ENCODE measurements around the gene MOBP.
"Not testable (repeated sequence)": the region's sequence is repeated elsewhere in the genome, so short reads cannot be mapped to it uniquely, and the experiment has no call there.

Gene MOBP, protein sequence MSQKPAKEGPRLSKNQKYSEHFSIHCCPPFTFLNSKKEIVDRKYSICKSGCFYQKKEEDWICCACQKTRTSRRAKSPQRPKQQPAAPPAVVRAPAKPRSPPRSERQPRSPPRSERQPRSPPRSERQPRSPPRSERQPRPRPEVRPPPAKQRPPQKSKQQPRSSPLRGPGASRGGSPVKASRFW

DNA sequence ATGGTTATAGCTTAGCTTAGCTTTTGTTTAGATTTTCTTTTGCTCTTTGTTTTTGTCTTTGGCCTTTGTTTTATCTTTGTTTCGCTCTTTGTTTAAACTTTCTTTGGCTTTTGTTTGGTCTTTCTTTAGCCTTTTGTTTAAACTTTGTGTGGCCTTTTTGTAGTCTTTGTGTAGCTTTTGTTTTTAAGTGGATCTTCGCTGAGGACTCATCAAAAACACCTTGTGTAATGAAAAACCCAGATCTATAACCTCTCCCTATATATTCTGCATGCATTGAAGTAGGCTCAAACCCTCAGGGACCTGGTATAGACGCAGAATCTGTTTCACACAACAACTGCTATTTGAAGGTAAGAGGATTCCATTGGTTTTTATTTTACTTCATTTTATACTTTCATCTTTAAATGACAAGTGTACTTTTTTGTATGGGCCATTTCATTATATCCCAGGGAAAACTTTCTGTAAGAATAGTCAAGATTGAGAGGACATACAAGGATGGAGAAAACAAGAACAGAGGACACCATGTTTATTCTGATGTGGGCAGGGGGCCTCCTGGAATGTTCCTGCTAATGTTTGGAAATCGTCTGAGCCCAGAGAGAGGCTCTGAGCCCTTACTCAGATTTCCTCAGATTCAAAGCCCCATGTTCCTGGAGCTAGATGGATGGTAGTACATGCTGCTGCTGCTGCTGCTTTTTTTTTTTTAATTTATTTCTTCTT lies at the start of gene MOBP:
MOBP (plus strand) TSS at position 287 of the 714 bp plus-strand sequence. CDS start 34,390 bp downstream, outside the sequence.
- DNase-seq, result no peak

- not testable (repeated sequence) for DNase-seq
Observed at GRCh38 chr3:39418556-39419225, 48.8 kb upstream of the MOBP start.

- no peak for DNase-seq
Observed at GRCh38 chr3:39419742-39420315, 47.7 kb upstream of the MOBP start.

- DNase-seq, result no peak
Observed at GRCh38 chr3:39420543-39420942, 46.9 kb upstream of the MOBP start.

- DNase-seq, result no peak
Observed at GRCh38 chr3:39423436-39423970, 44.0 kb upstream of the MOBP start.

GRCh38 chr3:39426312-39426711 lies 41.2 kb upstream of the MOBP start:
- DNase-seq, result no peak

GRCh38 chr3:39427506-39427905 lies 40.0 kb upstream of the MOBP start:
- no peak for DNase-seq

DNA sequence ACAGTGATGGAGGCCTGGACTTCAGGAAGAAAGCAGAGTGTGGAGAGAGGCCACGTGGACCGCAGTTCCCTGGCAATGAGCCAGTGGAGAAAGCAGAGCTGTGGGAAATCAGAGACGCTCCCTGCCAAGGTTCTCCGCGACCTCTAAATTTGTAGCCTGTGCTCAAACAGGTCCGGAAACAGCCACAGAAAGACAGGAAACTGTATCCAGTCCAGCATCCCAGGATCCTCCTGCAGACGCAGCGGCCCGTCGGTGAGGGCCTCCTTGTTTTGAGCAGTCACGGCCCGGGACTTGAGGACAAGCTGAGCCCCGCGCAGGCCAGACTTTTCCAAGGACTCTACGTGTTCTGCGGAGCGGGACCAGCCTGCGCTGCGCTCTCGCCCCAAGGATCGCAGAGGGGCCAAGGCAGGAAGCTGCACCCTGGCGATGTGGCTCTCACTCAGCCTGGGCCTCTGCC lies 38.7 kb upstream of the MOBP start:
- DNase-seq, result no peak

DNA sequence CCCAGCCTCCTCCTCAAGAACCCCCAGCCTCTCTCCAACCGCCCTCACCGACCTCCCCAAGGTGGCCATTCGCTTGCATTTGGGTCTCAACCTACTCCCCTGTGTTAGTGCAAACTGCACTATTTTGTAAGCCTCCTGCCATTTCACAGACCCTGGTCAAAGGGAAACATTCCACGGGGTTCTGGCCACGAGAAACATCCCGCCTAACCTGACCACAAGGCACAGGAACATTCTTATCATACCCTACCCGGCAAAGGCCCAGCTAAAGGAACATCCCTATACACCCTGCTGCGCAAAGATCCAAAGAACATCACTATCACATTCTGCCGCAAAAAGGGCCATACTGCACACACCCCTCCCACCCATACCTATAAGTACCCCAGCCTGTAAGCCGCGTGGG lies 38.0 kb upstream of the MOBP start:
- no peak for DNase-seq

GRCh38 chr3:39432342-39432741 lies 35.1 kb upstream of the MOBP start:
- no peak for DNase-seq

DNA sequence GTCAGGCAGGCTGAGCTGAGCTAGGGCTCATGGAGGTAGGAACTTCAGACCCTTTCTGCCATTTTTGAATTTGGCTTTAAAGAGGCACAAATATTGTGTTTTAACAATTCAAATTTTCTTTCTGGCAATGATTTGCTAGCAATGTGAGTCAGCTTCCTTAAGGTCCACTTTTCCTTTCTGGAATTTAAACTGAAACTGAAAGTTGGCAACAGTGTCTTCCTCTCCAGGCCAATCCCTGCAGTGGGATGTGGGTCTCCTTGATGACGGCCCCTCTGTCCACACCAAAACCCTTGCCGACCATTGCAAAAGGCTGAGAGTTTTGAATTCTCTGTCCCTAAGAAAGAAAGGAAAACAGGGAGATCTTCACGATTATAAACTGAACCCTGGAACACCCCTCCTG lies 33.8 kb upstream of the MOBP start:
- DNase-seq, result no peak

GRCh38 chr3:39434574-39434973 lies 32.9 kb upstream of the MOBP start:
- no peak for DNase-seq

DNA sequence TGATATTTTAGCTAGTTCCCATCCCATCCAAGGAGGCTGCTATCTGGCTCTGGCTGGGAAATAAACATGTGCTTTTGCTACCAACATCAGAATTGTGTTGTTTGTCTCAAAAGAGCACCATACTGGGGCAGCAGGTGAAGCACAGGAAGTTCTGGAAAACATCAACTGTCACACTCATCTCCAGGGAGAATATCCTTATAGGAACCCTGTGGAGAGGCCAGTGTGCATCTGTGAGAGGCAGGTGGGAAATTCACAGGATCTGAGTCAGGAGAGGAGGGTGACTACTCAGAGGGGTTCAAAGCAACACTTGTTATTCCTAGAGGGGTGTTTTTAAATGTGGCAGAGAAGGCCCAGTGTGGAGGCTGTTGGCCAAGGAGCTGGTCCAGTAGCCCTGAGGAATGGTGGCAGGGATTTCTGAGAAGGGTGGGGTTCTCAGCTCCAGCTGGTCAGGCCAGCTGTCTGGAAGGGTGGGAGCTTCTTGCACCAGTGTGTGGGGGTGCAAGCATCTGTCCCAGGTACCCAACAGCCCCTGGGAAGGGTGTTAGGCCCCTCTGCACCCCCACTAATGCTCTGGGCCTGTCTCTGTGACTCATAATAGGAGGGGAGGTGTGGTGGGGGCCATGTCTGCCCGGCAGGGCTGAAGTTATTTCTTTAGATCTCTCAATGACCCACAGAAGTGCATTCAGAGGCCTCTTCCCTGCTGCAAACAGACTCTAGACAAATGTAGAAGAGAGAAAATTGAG lies 32.3 kb upstream of the MOBP start:
- DNase-seq, result no peak

- no peak for DNase-seq
Observed at GRCh38 chr3:39438880-39439279, 28.6 kb upstream of the MOBP start.

DNA sequence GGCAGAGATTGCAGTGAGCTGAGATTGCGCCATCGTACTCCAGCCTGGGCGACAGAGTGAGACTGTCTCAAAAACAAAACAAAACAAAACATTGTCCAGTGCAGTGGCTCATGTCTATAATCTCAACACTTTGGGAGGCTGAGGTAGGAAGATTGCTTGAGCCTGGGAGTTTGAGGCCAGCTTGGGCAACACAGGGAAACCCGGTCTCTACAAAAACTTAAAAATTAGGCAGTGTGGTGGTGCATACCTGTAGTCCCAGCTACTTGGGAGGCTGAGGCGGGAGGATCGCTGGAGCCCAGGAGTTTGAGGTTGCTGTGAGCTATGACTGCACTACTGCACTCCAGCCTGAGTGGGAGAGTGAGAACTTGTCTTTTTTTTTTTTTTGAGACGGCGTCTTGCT lies 27.2 kb upstream of the MOBP start:
- no peak for DNase-seq

- no peak for DNase-seq
Observed at GRCh38 chr3:39443530-39443929, 23.9 kb upstream of the MOBP start.

DNA sequence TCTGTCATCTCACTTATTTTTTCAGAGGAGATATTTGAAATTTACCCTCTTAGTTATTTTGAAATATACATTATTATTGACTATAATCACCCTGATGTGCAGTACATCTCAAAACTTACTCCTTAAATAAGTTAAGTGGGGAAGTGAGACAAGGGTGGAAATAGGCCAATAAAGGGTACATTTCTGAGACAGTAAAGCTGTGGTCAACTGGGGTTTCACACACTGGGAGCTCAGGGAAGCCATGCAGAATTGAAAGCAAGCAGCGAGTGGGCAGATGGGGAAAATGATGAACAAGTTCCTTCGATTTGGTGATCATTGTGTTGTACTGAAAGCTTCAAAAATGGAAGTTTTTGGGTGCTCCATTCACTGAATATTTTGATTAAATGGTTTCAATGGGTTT lies 21.6 kb upstream of the MOBP start:
- no peak for DNase-seq

DNA sequence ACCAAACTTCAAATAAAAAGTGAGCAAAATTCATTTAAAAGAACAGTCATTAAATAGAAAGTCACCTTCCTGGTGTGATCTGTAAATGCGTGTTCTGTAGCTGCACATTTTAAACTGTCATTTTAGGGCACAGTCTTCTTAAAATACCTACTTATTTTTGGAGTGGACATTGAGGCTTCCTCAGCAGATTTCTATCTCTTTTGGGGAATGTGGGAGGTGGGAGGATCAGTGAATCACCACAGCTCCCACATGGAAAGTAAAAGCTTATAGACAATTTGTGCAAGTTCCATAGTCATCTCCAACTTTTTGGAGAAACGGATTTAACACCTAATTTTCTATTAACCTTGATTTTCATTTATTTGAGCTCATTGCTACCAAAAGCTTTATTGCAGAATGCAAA lies 21.0 kb upstream of the MOBP start:
- no peak for DNase-seq

DNA sequence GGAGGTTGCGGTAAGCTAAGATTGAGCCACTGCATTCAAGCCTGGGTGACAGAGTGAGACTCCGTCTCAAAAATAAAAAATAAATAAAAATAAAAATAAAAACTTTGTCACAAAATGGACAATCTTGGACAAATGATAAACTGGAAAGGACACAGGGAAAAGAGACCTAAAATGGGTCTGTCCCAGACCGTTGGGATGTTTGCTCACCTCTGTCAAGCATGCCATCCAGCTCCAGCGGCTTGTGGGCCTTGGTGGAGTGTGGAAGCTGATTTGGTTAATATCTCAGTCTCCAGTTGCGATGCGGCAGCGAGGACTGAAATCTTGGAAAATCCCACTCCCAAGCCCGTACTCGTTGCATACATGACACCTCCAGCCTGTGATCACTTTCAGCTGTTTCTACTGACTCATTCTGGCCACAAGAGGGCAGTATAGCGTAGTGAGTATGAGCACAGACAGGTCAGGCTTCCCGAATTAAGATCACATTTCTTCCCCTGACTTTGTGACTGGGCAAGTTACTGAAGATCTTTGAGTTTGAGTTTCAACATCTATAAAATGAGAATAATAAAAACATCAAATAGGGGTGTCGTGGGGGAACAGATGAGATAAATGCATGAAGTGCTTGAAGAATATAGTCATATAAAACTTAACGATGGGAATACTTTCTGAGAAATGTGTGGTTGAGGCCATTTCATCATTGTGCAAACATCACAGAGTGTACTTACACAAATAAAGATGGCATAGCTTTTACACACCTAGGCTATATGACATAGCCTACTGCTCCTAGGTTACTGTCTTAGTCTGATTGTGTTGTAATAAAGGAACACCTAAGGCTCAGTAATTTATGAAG lies 19.6 kb upstream of the MOBP start:
- peak; percentile 69 for DNase-seq

DNA sequence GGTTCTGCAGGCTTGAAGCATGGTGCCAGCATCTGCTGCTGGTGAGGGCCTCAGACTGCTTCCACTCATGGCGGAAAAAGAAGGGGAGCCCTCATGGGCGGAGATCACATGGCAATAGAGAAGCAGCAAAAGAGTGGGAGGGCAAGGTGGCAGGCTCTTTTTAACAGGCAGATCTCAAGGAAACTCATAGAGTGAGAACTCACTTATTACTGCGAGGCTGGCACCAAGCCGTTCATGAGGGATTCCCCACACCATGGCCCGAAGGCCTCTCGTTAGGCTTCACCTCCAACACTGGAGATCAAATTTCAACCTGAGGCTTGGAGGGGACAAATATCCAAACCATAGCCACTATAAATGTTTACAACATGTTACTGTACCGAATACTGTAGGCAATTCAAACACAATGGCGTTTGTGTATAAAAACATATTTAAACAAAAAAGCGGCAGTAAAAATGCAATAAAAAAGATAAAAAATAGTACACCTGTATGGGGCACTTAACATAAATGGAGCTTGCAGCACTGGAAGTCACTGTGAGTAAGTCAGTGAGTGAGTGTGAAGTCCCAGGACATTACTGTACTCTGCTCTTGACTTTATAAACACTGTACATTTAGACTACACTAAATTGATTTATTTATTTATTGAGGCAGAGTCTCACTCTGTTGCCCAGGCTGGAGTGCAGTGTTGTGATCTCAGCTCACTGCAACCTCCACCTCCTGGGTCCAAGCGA lies 18.8 kb upstream of the MOBP start:
- DNase-seq, result no peak

DNA sequence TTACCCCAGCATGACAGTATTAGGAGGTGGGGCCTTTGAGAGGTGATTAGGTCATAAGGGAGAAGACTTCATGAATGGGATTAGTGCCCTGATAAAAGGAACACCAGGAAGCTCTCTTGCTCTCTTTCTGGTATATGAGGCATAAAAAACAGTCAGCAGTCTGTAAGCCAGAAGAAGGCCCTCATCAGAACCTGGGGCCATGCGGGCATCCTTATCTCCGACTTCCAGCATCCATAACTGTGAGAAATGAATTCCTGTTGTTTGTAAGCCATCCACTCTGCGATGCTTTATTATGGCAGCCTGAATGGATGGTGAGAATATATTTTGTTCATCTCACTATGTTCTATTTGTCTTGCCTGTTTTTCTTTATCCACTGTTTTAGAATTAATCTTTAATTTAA lies 17.7 kb upstream of the MOBP start:
- no peak for DNase-seq
